Activated CD4-positive, alpha-beta T cell treated with anti-CD3 and anti-CD28 coated beads, Interleukin-2, amount 50 U/mL, for 1 hour (primary cell): Measurements from ENCODE around the gene AKAP3.

Experiments
- DNase-seq: peaks from one replicate; pipeline ENCODE4 v3.0.0-alpha.2; 2020

The AKAP3 gene

DNA sequence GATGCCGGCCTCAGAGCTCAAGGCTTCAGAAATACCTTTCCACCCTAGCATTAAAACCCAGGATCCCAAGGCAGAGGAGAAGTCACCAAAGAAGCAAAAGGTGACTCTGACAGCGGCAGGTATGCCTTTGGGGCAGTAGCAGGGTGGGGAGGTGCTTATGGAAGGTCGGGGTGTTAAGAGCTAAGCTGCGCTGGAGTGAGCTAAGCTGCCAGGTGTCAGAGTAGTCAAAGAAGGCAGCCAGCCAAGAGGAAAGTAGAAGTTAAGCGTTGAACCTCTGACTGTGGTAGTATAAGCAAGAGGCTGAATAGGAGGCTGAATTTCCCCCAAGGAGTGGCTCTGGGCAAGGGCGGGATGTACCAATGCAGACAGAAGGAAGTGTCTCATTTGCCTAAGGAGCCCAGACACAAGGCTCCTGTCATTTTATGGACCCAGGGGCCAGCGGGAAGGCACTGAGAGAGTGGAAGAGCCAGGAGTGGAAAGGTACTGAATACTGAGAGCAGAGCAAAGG lies 57.6 kb downstream of the AKAP3 start:
- no peak for DNase-seq

DNA sequence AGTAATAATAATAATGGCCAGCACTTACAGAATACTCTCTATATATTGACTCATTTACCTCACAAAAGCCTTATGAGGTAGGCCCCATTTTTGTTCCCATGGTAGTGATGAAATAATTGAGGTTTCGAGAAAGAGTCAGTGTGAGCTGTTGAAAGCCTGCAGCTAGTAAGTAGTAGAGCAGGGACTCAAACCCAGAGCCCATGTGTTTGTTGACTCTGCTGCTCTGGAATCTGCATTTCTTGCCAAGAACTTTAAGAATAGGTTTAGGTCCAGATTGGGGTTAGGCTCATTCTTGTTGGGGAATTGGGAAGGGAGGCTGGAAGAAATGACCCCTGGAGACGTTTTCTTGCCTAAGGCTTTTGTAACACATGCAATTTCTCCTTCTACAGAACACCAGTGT lies 58.9 kb downstream of the AKAP3 start:
- DNase-seq: no peak

GRCh38 chr12:4588916-4589315 lies 59.9 kb downstream of the AKAP3 start:
- no peak for DNase-seq

- no peak for DNase-seq
These were observed 61.7 kb downstream of the AKAP3 start for GRCh38 chr12:4587108-4587507.

GRCh38 chr12:4586500-4586899 lies 62.4 kb downstream of the AKAP3 start:
- DNase-seq: no peak

GRCh38 chr12:4584896-4585295 lies 64.0 kb downstream of the AKAP3 start:
- DNase-seq: no peak

- no peak for DNase-seq
These were observed 64.6 kb downstream of the AKAP3 start for GRCh38 chr12:4584281-4584680.

DNA sequence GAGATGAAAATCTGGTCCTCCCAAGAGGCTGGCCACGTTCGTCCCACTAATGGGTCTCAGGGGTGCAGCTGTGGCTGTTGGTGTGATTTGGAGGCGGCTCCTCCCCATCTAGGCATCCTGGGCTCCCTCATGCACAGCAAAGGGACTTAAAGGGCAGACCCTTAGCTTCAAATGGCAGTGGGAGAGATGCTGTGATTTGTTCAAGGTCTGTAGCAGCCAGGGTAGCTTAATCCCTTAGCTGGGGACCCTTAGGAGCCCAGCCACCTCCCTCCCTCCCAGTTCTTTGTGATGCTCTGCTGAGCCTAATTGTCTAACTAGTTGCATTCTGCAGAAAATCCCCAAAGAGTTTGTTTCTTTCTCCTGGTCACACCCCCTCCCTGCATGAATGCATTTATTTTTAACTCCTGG lies 68.6 kb downstream of the AKAP3 start:
- no peak for DNase-seq

GRCh38 chr12:4579305-4580102 lies 69.3 kb downstream of the AKAP3 start:
- no peak for DNase-seq

- DNase-seq: no peak
These were observed 76.2 kb downstream of the AKAP3 start for GRCh38 chr12:4572680-4573079.

GRCh38 chr12:4569261-4569660 lies 79.6 kb downstream of the AKAP3 start:
- no peak for DNase-seq

DNA sequence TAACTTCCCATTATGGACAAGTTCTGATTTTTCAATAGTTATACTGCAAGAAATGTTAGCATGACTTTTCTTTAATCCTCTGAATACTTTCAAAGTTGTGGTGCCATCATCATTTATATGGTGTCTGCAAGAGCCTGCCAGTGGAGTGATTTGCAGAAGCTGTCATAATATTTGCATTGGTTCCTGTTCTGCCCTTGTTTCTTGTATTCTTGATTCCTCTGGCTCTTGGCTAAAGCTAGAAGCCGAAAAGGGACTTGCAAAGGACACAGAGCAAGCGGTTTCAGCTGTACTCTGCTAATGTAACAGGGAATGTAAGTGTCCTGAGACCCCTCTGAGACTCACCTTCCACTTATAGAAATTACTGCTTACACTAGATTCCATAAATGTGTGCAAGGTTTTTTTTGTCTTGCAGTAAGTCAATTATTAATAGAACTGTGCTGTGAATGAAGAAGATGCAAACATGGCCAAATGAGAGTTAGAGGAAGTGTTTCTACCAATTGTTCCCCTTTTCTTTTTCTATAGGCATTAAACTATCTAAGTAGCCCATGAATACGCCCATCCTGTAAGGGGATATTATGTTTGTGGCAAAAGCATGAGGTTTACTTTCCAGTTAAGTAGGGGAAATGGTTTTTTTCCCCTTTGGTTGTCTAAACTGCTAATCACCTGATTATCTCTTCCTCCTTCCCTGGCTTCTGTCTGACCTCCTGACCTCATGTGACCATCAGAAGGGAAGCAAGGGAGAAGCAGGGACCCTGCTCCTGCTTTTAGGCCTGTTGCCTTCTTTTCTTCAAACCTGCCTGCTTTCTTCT lies 81.6 kb downstream of the AKAP3 start:
- DNase-seq: no peak

GRCh38 chr12:4566474-4566873 lies 82.4 kb downstream of the AKAP3 start:
- DNase-seq: no peak
